Neural cell (in vitro differentiated cells): ENCODE results near the gene RANGRF. TPM values are rescaled to one million over a fixed set of nuclear protein-coding genes. Genes with fewer than 3 reads are reported as not detected.

Experiments used
- H2AFZ ChIP-seq: fragments of 200-600, 300-800 bp; sonication (generic), shearing (Covaris generic); 2 replicates; pipeline ENCODE4 v1.6.0; 2014; ENCODE audit warnings: low read depth, mild to moderate bottlenecking, antibody characterized with exemption, low read length, moderate library complexity
- H3F3A ChIP-seq: fragments of 200-600 bp; shearing (Covaris generic); 2 replicates; pipeline ENCODE4 v1.6.1; 2016; ENCODE audit warnings: mild to moderate bottlenecking, moderate library complexity, mixed read lengths, antibody characterized with exemption, low read length; ENCODE audit not compliant: insufficient read depth, poor library complexity, severe bottlenecking
- H3K27ac ChIP-seq: fragments of 200-600, 300-800 bp; sonication (generic), shearing (Covaris generic); 2 replicates; pipeline ENCODE4 v1.5.1; 2014; ENCODE audit warnings: mild to moderate bottlenecking, low read length, moderate library complexity
- H3K27me3 ChIP-seq: fragments of 300-800, 200-600 bp; sonication (generic), shearing (Covaris generic); 2 replicates; pipeline ENCODE4 v1.6.0; 2014; ENCODE audit warnings: mild to moderate bottlenecking, low read depth, low read length, moderate library complexity; ENCODE audit not compliant: insufficient read depth
- H3K36me3 ChIP-seq: fragments of 300-800, 200-600 bp; sonication (generic), shearing (Covaris generic); 2 replicates; pipeline ENCODE4 v1.5.1; 2014; ENCODE audit warnings: mild to moderate bottlenecking, antibody characterized with exemption, low read length, moderate library complexity; ENCODE audit not compliant: insufficient read depth
- H3K4me2 ChIP-seq: fragments of 300-800, 200-600 bp; sonication (generic), shearing (Covaris generic); 2 replicates; pipeline ENCODE4 v1.6.0; 2014; ENCODE audit warnings: mild to moderate bottlenecking, low read length
- H3K4me3 ChIP-seq: fragments of 300-800, 200-600 bp; sonication (generic), shearing (Covaris generic); 2 replicates; pipeline ENCODE4 v1.5.1; 2014; ENCODE audit warnings: mild to moderate bottlenecking, low read length, moderate library complexity
- H3K79me2 ChIP-seq: fragments of 200-600 bp; shearing (Covaris generic); replicated peaks from 2 replicates; pipeline ENCODE4 v1.6.0; 2014; ENCODE audit warnings: mild to moderate bottlenecking, low read length, moderate library complexity; ENCODE audit not compliant: insufficient read depth
- H3K9ac ChIP-seq: fragments of 300-800, 200-600 bp; sonication (generic), shearing (Covaris generic); 2 replicates; pipeline ENCODE4 v1.6.1; 2016; ENCODE audit warnings: mild to moderate bottlenecking, low read length, mixed read lengths
- H3K9me2 ChIP-seq: fragments of 200-600 bp; shearing (Covaris generic); 2 replicates; pipeline ENCODE4 v1.6.1; 2016; ENCODE audit warnings: mild to moderate bottlenecking, low read length, mixed read lengths; ENCODE audit not compliant: insufficient read depth
- H3K9me3 ChIP-seq: fragments of 200-600, 300-800 bp; sonication (generic), shearing (Covaris generic); 2 replicates; pipeline ENCODE4 v1.6.1; 2016; ENCODE audit warnings: mild to moderate bottlenecking, mixed run types, low read length, moderate library complexity, mixed read lengths
- H4K20me1 ChIP-seq: fragments of 200-600 bp; shearing (Covaris generic); 2 replicates; pipeline ENCODE4 v1.6.1; 2016; ENCODE audit warnings: mild to moderate bottlenecking, mixed run types; ENCODE audit not compliant: insufficient read depth
- EP300 ChIP-seq: fragments of 450-650 bp; conservative IDR thresholded peaks from 2 replicates; pipeline ENCODE4 v1.6.1; 2014; ENCODE audit warnings: antibody characterized with exemption, mild to moderate bottlenecking, moderate library complexity; ENCODE audit not compliant: poor library complexity, severe bottlenecking
- EZH2 ChIP-seq: fragments of 200-600, 300-800 bp; shearing (Covaris generic), sonication (generic); IDR thresholded peaks from 2 replicates; pipeline ENCODE4 v1.6.1; 2014; ENCODE audit warnings: antibody characterized with exemption, low read length, borderline replicate concordance, mild to moderate bottlenecking; ENCODE audit not compliant: insufficient read depth, poor library complexity, severe bottlenecking
- MXI1 ChIP-seq: fragments of 450-650 bp; conservative IDR thresholded peaks from 2 replicates; pipeline ENCODE4 v1.6.1; 2014; ENCODE audit warnings: antibody characterized with exemption, mild to moderate bottlenecking; ENCODE audit not compliant: poor library complexity, severe bottlenecking
- POLR2AphosphoS5 ChIP-seq: IDR thresholded peaks from 2 replicates; pipeline ENCODE4 v1.6.1; 2012
- RAD21 ChIP-seq: fragments of 450-650 bp; conservative IDR thresholded peaks from 2 replicates; pipeline ENCODE4 v1.6.1; 2014; ENCODE audit warnings: antibody characterized with exemption, mild to moderate bottlenecking, moderate library complexity
- SMC3 ChIP-seq: fragments of 450-650 bp; conservative IDR thresholded peaks from 2 replicates; pipeline ENCODE4 v1.6.1; 2014; ENCODE audit warnings: antibody characterized with exemption, mild to moderate bottlenecking, moderate library complexity; ENCODE audit not compliant: poor library complexity
- TAF1 ChIP-seq: IDR thresholded peaks from 2 replicates; pipeline ENCODE4 v1.6.1; 2012; ENCODE audit warnings: low read depth
- polyA plus RNA-seq: library from polyadenylated mRNA; depleted of rRNA; stranded (reverse); fragments of >200 nt; gene quantifications from 2 replicates; pipeline ENCODE4 v1.2.3, GENCODE V29; 2014
- TF ChIP-seq, protein P1 (sequence below): IDR thresholded peaks from 2 replicates; pipeline ENCODE4 v1.6.1; 2012; ENCODE audit warnings: borderline replicate concordance
- TF ChIP-seq, protein P2 (sequence below): fragments of 450-650 bp; IDR thresholded peaks from 2 replicates; pipeline ENCODE4 v1.5.1; 2014; ENCODE audit warnings: antibody characterized with exemption, mild to moderate bottlenecking, moderate library complexity; ENCODE audit not compliant: poor library complexity, severe bottlenecking

Gene RANGRF
- polyA plus RNA-seq, 1 donor from 2014 or later: 20.9 TPM

DNA sequence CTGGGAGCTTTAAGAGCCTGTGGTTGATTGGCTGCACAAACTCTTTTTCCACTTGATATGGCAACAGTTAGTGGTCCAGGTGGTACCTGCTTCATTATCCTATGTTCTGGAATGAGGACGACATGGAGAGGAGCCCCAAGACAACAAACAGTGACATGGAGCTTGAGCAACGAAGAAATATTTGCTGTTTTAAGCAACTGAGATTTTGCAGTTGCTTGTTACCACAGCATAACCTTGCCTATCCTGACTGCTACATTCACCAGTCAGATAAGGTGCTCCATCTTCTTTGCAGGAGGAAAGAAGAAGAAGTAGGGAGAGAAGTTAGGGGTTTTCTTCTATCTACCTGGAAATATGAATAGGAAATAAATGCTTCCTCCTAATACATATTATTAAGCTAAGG, 43.7 kb downstream of the RANGRF start:
- H2AFZ ChIP-seq: no peak overlapping the region
- no peaks in the 10 kb centered on the region for H3K9me3 ChIP-seq
- no peaks in the 10 kb centered on the region for H4K20me1 ChIP-seq
- no peaks in the 10 kb centered on the region for H3K36me3 ChIP-seq
- H3K27me3 ChIP-seq: peaks cover 4% of the 10 kb centered on the region
- no peaks in the 10 kb centered on the region for H3K79me2 ChIP-seq
- H3K27ac ChIP-seq: no peak overlapping the region
- no peaks in the 10 kb centered on the region for H3F3A ChIP-seq
- TF ChIP-seq, protein P1, sequence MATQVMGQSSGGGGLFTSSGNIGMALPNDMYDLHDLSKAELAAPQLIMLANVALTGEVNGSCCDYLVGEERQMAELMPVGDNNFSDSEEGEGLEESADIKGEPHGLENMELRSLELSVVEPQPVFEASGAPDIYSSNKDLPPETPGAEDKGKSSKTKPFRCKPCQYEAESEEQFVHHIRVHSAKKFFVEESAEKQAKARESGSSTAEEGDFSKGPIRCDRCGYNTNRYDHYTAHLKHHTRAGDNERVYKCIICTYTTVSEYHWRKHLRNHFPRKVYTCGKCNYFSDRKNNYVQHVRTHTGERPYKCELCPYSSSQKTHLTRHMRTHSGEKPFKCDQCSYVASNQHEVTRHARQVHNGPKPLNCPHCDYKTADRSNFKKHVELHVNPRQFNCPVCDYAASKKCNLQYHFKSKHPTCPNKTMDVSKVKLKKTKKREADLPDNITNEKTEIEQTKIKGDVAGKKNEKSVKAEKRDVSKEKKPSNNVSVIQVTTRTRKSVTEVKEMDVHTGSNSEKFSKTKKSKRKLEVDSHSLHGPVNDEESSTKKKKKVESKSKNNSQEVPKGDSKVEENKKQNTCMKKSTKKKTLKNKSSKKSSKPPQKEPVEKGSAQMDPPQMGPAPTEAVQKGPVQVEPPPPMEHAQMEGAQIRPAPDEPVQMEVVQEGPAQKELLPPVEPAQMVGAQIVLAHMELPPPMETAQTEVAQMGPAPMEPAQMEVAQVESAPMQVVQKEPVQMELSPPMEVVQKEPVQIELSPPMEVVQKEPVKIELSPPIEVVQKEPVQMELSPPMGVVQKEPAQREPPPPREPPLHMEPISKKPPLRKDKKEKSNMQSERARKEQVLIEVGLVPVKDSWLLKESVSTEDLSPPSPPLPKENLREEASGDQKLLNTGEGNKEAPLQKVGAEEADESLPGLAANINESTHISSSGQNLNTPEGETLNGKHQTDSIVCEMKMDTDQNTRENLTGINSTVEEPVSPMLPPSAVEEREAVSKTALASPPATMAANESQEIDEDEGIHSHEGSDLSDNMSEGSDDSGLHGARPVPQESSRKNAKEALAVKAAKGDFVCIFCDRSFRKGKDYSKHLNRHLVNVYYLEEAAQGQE: no peak
- no peak for TF ChIP-seq POLR2AphosphoS5
- TF ChIP-seq TAF1: no peak
- no peak for TF ChIP-seq EP300
- TF ChIP-seq EZH2: no peak
- TF ChIP-seq, protein P2, sequence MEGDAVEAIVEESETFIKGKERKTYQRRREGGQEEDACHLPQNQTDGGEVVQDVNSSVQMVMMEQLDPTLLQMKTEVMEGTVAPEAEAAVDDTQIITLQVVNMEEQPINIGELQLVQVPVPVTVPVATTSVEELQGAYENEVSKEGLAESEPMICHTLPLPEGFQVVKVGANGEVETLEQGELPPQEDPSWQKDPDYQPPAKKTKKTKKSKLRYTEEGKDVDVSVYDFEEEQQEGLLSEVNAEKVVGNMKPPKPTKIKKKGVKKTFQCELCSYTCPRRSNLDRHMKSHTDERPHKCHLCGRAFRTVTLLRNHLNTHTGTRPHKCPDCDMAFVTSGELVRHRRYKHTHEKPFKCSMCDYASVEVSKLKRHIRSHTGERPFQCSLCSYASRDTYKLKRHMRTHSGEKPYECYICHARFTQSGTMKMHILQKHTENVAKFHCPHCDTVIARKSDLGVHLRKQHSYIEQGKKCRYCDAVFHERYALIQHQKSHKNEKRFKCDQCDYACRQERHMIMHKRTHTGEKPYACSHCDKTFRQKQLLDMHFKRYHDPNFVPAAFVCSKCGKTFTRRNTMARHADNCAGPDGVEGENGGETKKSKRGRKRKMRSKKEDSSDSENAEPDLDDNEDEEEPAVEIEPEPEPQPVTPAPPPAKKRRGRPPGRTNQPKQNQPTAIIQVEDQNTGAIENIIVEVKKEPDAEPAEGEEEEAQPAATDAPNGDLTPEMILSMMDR: no peak
- TF ChIP-seq MXI1: no peak
- TF ChIP-seq SMC3: no peak
- TF ChIP-seq RAD21: no peak
- H3K9ac ChIP-seq: no peak overlapping the region
- H3K4me3 ChIP-seq: no peak overlapping the region
- H3K4me2 ChIP-seq: no peak overlapping the region
- H3K9me2 ChIP-seq: no peaks in the 10 kb centered on the region

DNA sequence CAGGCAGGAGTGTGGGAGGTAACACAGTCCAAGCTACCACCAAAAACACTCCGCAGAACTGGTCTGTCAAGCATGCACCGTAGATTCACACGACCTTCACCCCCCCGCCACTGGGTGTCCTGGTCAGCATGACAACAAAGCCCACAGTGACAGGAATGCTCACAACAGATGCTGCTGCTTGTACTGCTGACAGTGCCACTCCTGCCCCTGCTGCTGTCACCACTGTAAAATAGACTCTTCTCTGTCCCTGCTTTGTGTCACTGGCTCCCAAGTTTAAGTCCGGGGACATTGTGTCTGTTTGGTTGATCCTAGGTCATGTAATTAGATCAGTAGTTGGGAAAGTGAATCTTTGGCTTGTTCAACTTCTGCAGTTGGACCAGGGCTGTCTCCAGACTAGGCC, 44.2 kb downstream of the RANGRF start:
- no peaks in the 10 kb centered on the region for H3K9me3 ChIP-seq
- TF ChIP-seq EP300 (no peak), MXI1 (no peak), TAF1 (no peak), EZH2 (no peak), POLR2AphosphoS5 (no peak), RAD21 (no peak), SMC3 (no peak)
- TF ChIP-seq, protein P2: no peak
- TF ChIP-seq, protein P1: no peak
- no peaks in the 10 kb centered on the region for H3K36me3 ChIP-seq
- H3K4me2 ChIP-seq: no peak overlapping the region
- H2AFZ ChIP-seq: no peak overlapping the region
- no peaks in the 10 kb centered on the region for H3K79me2 ChIP-seq
- H4K20me1 ChIP-seq: no peaks in the 10 kb centered on the region
- no peak overlapping the region for H3K4me3 ChIP-seq
- no peaks in the 10 kb centered on the region for H3K9me2 ChIP-seq
- no peak overlapping the region for H3K27ac ChIP-seq
- no peaks in the 10 kb centered on the region for H3K27me3 ChIP-seq
- H3K9ac ChIP-seq: no peak overlapping the region
- no peaks in the 10 kb centered on the region for H3F3A ChIP-seq
